Chondrocyte (in vitro differentiated cells): ENCODE results near the gene CNTRL. TPM values are rescaled to one million over a fixed set of nuclear protein-coding genes. Genes with fewer than 3 reads are reported as not detected.

ENCODE experiments used
- DNase-seq: peaks from one replicate; pipeline ENCODE4 v3.0.0; 2021; ENCODE audit warnings: mixed read lengths, low spot score
- H3K27ac Mint-ChIP-seq: one replicate; pipeline ENCODE4 v1.8.0; 2021; ENCODE audit warnings: mild to moderate bottlenecking, moderate library complexity, mixed read lengths; ENCODE audit not compliant: unreplicated experiment
- H3K27me3 Mint-ChIP-seq: 2 replicates; pipeline ENCODE4 v1.8.0; 2021; ENCODE audit warnings: low read depth, mixed read lengths
- H3K36me3 Mint-ChIP-seq: 2 replicates; pipeline ENCODE4 v1.8.0; 2021; ENCODE audit warnings: low read depth, mixed read lengths
- H3K4me1 Mint-ChIP-seq: 2 replicates; pipeline ENCODE4 v1.8.0; 2021; ENCODE audit warnings: low read depth, mild to moderate bottlenecking, mixed read lengths
- H3K4me3 Mint-ChIP-seq: one replicate; pipeline ENCODE4 v1.8.0; 2021; ENCODE audit warnings: mild to moderate bottlenecking, moderate library complexity, mixed read lengths; ENCODE audit not compliant: unreplicated experiment
- H3K9me3 Mint-ChIP-seq: 2 replicates; pipeline ENCODE4 v1.8.0; 2021; ENCODE audit warnings: low read depth, mixed read lengths
- total RNA-seq: library from RNA; stranded (reverse); gene quantifications from 3 replicates; pipeline ENCODE4 v1.2.1, GENCODE V29; 2021
- TF ChIP-seq, protein P1 (sequence below): fragments of 200-600 bp; sonication (generic); IDR thresholded peaks from 2 replicates; pipeline ENCODE4 v1.5.0; 2021; ENCODE audit warnings: antibody characterized with exemption, mild to moderate bottlenecking, moderate library complexity

The CNTRL gene
- total RNA-seq, 1 donor from 2014 or later = 4.9 TPM

- Mint-ChIP-seq H3K27me3 (no peaks in the 10 kb centered on the region), H3K4me3 (no peak overlapping the region), H3K9me3 (no peaks in the 10 kb centered on the region), H3K4me1 (peaks cover 17% of the 10 kb centered on the region), H3K36me3 (peaks cover 10% of the 10 kb centered on the region), H3K27ac (no peak overlapping the region)
- no peak for DNase-seq
- TF ChIP-seq, protein P1, sequence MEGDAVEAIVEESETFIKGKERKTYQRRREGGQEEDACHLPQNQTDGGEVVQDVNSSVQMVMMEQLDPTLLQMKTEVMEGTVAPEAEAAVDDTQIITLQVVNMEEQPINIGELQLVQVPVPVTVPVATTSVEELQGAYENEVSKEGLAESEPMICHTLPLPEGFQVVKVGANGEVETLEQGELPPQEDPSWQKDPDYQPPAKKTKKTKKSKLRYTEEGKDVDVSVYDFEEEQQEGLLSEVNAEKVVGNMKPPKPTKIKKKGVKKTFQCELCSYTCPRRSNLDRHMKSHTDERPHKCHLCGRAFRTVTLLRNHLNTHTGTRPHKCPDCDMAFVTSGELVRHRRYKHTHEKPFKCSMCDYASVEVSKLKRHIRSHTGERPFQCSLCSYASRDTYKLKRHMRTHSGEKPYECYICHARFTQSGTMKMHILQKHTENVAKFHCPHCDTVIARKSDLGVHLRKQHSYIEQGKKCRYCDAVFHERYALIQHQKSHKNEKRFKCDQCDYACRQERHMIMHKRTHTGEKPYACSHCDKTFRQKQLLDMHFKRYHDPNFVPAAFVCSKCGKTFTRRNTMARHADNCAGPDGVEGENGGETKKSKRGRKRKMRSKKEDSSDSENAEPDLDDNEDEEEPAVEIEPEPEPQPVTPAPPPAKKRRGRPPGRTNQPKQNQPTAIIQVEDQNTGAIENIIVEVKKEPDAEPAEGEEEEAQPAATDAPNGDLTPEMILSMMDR = no peak
These were observed 78.9 kb downstream of the CNTRL start for GRCh38 chr9:121153642-121154041.

DNA sequence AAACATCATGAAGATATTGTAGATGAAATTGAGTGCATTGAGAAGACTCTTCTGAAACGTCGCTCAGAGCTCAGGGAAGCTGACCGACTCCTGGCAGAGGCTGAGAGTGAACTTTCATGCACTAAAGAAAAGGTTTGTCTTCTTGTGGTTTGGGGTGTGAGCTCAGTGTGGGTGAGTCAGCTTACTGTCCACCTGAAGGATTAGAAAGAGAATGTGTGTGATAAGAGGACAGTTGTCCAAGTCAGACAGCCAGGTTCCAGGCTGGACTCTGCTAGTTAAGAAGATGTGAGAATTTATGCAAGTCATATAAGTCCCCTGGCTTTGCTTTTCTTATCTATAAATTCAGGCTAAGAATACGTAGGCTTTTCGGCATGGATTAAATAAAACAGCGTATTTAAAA is 80.0 kb downstream of the CNTRL start:
- TF ChIP-seq, protein P1 = no peak
- Mint-ChIP-seq H3K4me3 (no peak overlapping the region), H3K4me1 (peaks cover 17% of the 10 kb centered on the region), H3K27ac (no peak overlapping the region), H3K27me3 (no peaks in the 10 kb centered on the region), H3K36me3 (peaks cover 12% of the 10 kb centered on the region), H3K9me3 (no peaks in the 10 kb centered on the region)
- DNase-seq = no peak

DNA sequence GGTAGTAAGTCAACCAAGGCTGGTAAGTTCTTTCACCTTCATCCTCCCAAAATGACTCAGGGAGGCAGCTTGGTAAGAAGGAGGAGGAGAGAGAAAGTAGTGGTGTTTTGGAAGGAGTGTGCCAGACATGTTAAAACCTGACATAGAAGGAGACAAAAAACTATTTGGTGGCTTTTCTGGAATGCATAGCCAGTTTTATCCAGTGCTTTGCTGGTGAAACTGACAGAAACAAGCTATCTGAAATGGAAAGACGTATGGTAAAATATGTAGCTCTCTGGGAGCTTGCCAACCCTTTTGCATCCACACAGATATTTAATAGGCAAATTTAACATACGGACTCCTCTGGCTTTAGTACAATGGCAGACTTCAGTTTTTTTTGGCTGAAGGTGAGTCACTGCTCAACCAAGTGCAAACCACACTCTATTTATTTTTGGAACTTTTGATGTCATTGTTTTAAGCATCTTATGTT is 81.5 kb downstream of the CNTRL start:
- Mint-ChIP-seq H3K4me3 (no peak overlapping the region), H3K36me3 (peaks cover 11% of the 10 kb centered on the region), H3K4me1 (peaks cover 21% of the 10 kb centered on the region), H3K9me3 (no peaks in the 10 kb centered on the region), H3K27me3 (no peaks in the 10 kb centered on the region), H3K27ac (peak overlapping the region; percentile 92)
- TF ChIP-seq, protein P1 = no peak
- DNase-seq = no peak

- TF ChIP-seq, protein P1 = no peak
- DNase-seq = no peak
- Mint-ChIP-seq H3K4me3 (no peak overlapping the region), H3K27me3 (no peaks in the 10 kb centered on the region), H3K27ac (no peak overlapping the region), H3K4me1 (peaks cover 21% of the 10 kb centered on the region), H3K36me3 (peaks cover 12% of the 10 kb centered on the region), H3K9me3 (no peaks in the 10 kb centered on the region)
These were observed 83.2 kb downstream of the CNTRL start for GRCh38 chr9:121157939-121158338.

DNA sequence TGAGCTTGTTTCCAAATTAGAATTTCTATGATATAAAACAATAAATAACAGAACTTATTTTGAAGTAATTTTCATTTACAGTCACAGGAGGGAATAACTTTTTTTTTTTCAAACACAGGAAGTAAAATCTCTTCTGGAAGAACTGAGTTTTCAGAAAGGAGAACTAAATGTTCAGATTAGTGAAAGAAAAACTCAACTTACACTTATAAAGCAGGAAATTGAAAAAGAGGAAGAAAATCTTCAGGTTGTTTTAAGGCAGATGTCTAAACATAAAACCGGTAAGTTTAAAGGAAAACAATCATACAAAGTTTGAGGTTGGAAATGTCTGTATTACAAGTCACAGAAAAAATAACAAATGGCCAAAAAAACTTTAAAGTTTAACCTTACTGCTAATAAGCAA is 85.3 kb downstream of the CNTRL start:
- Mint-ChIP-seq H3K4me1 (peaks cover 16% of the 10 kb centered on the region), H3K27me3 (no peaks in the 10 kb centered on the region), H3K9me3 (no peaks in the 10 kb centered on the region), H3K36me3 (peaks cover 7% of the 10 kb centered on the region), H3K4me3 (no peak overlapping the region), H3K27ac (peak overlapping the region; percentile 42)
- TF ChIP-seq, protein P1 = no peak
- DNase-seq = no peak
